ENCODE data around the gene OR51A2.

GRCh38 chr11:4936745-4937144 lies 18.8 kb downstream of the OR51A2 start:
- TF ChIP-seq POLR2A (IDR thresholded peaks at IDR 0.05; ENCODE audit: low read depth, low read length), result no peak
- TF ChIP-seq RAD51 (IDR thresholded peaks at IDR 0.05), result no peak
- TF ChIP-seq HDAC2 (IDR thresholded peaks at IDR 0.05), result no peak
- no peak for TF ChIP-seq LARP7 (IDR thresholded peaks at IDR 0.05)
- no peak for TF ChIP-seq CTCF (IDR thresholded peaks at IDR 0.05 in 2 of 3, conservative IDR thresholded peaks at IDR 0.05 in 1 of 3; ENCODE audit: control insufficient read depth in 2 of 3, extremely low read depth in 1 of 3, insufficient read depth in 1 of 3, low read depth in 3 of 3, low read length in 3 of 3)
- no peak for TF ChIP-seq ETV6 (conservative IDR thresholded peaks at IDR 0.05 in 1 of 2, IDR thresholded peaks at IDR 0.05 in 1 of 2; ENCODE audit: borderline replicate concordance in 1 of 2, low read depth in 1 of 2)
- no peak for TF ChIP-seq ZNF24 (IDR thresholded peaks at IDR 0.05)
- no peak for TF ChIP-seq EP300 (IDR thresholded peaks at IDR 0.05; ENCODE audit: borderline replicate concordance in 1 of 2, control insufficient read depth in 1 of 2, low read depth in 2 of 2, low read length in 2 of 2)
